Vagina (tissue), 2 donors: ENCODE results near the gene PATL1.

Experiments used
- POLR2A ChIP-seq, 2 donors: fragments of 450-650 bp; IDR thresholded peaks; one replicate each; pipeline ENCODE4 v1.6.1; 2017; ENCODE audit warnings: antibody characterized with exemption in 2 of 2, mild to moderate bottlenecking in 2 of 2, moderate library complexity in 2 of 2
- POLR2AphosphoS5 ChIP-seq, 2 donors: sonication (generic); formaldehyde crosslinking; IDR thresholded peaks; one replicate each; pipeline ENCODE4 v1.9.0; 2017; ENCODE audit warnings: antibody characterized with exemption in 2 of 2, mild to moderate bottlenecking in 2 of 2, low read depth in 1 of 2; ENCODE audit not compliant: insufficient read depth in 1 of 2
- TF ChIP-seq, protein P1 (sequence below), 3 experiments: fragments of 450-650 bp in 2 of 3; fragments of 200-600 bp in 1 of 3; sonication (generic) in 1 of 3; IDR thresholded peaks; one replicate each; pipeline ENCODE4 v1.5.1; 2017 to 2019; ENCODE audit warnings: antibody characterized with exemption in 3 of 3, mild to moderate bottlenecking in 2 of 3, moderate library complexity in 2 of 3

DNA sequence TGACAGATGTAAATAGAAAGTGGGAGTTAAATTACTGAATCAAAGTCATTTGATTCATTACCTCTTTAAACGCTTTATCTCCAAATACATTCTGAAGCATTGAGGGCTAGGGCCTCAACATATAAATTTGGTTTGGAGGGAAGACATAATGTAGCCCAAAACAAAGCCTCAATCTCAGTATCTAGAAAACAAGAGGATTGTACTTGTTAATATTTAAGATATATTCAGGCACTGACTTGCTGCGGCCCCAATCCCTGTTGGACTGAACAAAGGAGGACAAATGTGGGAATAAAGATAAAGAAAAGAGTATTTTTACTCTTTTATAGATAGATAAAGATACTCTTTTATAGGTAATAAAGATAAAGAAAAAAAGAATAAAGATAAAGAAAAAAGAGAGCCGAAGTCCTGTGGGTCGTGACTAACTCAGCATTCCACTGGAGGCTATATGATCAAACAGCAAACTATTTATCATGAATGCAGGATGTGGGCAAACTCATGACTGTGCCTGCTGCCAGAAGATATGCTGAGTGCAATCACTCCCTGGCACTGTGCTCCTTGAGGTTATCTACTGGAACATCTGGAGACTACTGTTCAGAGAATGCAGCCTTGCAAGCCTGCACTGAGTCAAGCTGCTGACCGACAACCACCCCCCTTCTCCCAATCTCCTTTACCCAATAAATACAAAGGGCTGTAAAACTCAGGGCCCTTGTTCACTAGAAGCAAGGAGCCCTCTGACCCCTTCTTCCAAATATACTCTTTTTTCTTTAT, 37.9 kb upstream of the PATL1 start:
- TF ChIP-seq, protein P1, sequence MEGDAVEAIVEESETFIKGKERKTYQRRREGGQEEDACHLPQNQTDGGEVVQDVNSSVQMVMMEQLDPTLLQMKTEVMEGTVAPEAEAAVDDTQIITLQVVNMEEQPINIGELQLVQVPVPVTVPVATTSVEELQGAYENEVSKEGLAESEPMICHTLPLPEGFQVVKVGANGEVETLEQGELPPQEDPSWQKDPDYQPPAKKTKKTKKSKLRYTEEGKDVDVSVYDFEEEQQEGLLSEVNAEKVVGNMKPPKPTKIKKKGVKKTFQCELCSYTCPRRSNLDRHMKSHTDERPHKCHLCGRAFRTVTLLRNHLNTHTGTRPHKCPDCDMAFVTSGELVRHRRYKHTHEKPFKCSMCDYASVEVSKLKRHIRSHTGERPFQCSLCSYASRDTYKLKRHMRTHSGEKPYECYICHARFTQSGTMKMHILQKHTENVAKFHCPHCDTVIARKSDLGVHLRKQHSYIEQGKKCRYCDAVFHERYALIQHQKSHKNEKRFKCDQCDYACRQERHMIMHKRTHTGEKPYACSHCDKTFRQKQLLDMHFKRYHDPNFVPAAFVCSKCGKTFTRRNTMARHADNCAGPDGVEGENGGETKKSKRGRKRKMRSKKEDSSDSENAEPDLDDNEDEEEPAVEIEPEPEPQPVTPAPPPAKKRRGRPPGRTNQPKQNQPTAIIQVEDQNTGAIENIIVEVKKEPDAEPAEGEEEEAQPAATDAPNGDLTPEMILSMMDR (IDR thresholded peaks at IDR 0.05), result no peak
- TF ChIP-seq POLR2AphosphoS5 (IDR thresholded peaks at IDR 0.05; ENCODE audit: insufficient read depth in 1 of 2, low read depth in 1 of 2) (no peak), POLR2A (IDR thresholded peaks at IDR 0.05) (no peak)
